Activated CD8-positive, alpha-beta memory T cell treated with anti-CD3 and anti-CD28 coated beads, Interleukin-2, amount 50 U/mL, for 24 hours (primary cell): ENCODE results near the gene CNKSR2.
"Not testable (repeated sequence)": the region's sequence is repeated elsewhere in the genome, so short reads cannot be mapped to it uniquely, and the experiment has no call there.

Experiments
- DNase-seq: peaks from one replicate; pipeline ENCODE4 v3.0.0-alpha.2; 2020; ENCODE audit errors: extremely low read depth

The CNKSR2 gene

GRCh38 chrX:21440911-21441310, 66.7 kb downstream of the CNKSR2 start:
- no peak for DNase-seq

GRCh38 chrX:21457718-21458117, 83.5 kb downstream of the CNKSR2 start:
- DNase-seq = no peak

- no peak for DNase-seq
Measured at GRCh38 chrX:21469071-21469470, 94.9 kb downstream of the CNKSR2 start.

GRCh38 chrX:21476909-21477308, 102.7 kb downstream of the CNKSR2 start:
- no peak for DNase-seq

- no peak for DNase-seq
Measured at GRCh38 chrX:21479695-21480270, 105.6 kb downstream of the CNKSR2 start.

GRCh38 chrX:21481761-21482160, 107.5 kb downstream of the CNKSR2 start:
- no peak for DNase-seq

GRCh38 chrX:21484051-21484450, 109.8 kb downstream of the CNKSR2 start:
- DNase-seq = not testable (repeated sequence)

GRCh38 chrX:21487832-21488231, 113.6 kb downstream of the CNKSR2 start:
- DNase-seq = no peak

GRCh38 chrX:21490341-21490740, 116.1 kb downstream of the CNKSR2 start:
- DNase-seq = no peak

- no peak for DNase-seq
Measured at GRCh38 chrX:21493226-21493830, 119.1 kb downstream of the CNKSR2 start.

GRCh38 chrX:21503593-21503992, 129.4 kb downstream of the CNKSR2 start:
- DNase-seq = no peak

GRCh38 chrX:21509912-21510311, 135.7 kb downstream of the CNKSR2 start:
- DNase-seq = no peak

- DNase-seq = no peak
Measured at GRCh38 chrX:21524008-21524407, 149.8 kb downstream of the CNKSR2 start.

GRCh38 chrX:21528076-21528475, 153.9 kb downstream of the CNKSR2 start:
- no peak for DNase-seq

GRCh38 chrX:21529771-21530170, 155.6 kb downstream of the CNKSR2 start:
- DNase-seq = no peak

- DNase-seq = not testable (repeated sequence)
Measured at GRCh38 chrX:21544642-21545041, 170.4 kb downstream of the CNKSR2 start.

- no peak for DNase-seq
Measured at GRCh38 chrX:21559417-21559816, 185.2 kb downstream of the CNKSR2 start.

- no peak for DNase-seq
Measured at GRCh38 chrX:21565025-21565424, 190.8 kb downstream of the CNKSR2 start.

- DNase-seq = no peak
Measured at GRCh38 chrX:21574793-21575192, 200.6 kb downstream of the CNKSR2 start.

- DNase-seq = no peak
Measured at GRCh38 chrX:21581479-21581878, 207.3 kb downstream of the CNKSR2 start.

- DNase-seq = no peak
Measured at GRCh38 chrX:21586001-21586400, 211.8 kb downstream of the CNKSR2 start.

GRCh38 chrX:21590012-21590776, 216.0 kb downstream of the CNKSR2 start:
- DNase-seq = no peak

GRCh38 chrX:21606002-21606401, 231.8 kb downstream of the CNKSR2 start:
- no peak for DNase-seq
